SK-N-SH (cell line): ENCODE data around the gene HDAC4. TPM values are rescaled to one million over a fixed set of nuclear protein-coding genes. Genes with fewer than 3 reads are reported as not detected.

Source experiments
- CTCF ChIA-PET: fragments of 300-600, 350-600 bp; formaldehyde crosslinking; extraction: SDS; loops from one replicate; lab custom pipeline; 2021; lab: Yijun Ruan, JAX
- POLR2A ChIA-PET: fragments of 350-600 bp; sonication (Branson Sonifier 250); formaldehyde crosslinking; extraction: SDS; loops from one replicate; lab custom pipeline; 2020; ENCODE audit warnings: antibody characterized with exemption, inconsistent platforms; lab: Yijun Ruan, JAX
- DNase-seq: peaks from one replicate; pipeline ENCODE4 v3.0.0; 2012
- H2AFZ ChIP-seq: fragments of 200-600 bp; sonication (generic); 2 replicates; pipeline ENCODE4 v1.8.1; 2016; ENCODE audit warnings: antibody characterized with exemption, mild to moderate bottlenecking, low read depth
- H3F3A ChIP-seq: fragments of 200-600 bp; sonication (generic); replicated peaks from 2 replicates; pipeline ENCODE3; 2016; ENCODE audit warnings: antibody characterized with exemption, mild to moderate bottlenecking; ENCODE audit not compliant: insufficient read depth
- H3K27ac ChIP-seq, 2 experiments: fragments of 200-500 bp in 1 of 2; fragments of 200-600 bp in 1 of 2; sonication (Bioruptor generic) in 1 of 2; sonication (generic), shearing (Covaris generic) in 1 of 2; 2 replicates each; pipeline versions ENCODE4 v1.5.1 to v1.6.1; 2014 to 2016; ENCODE audit warnings: low read depth in 2 of 2, inconsistent platforms in 1 of 2, low read length in 1 of 2, mild to moderate bottlenecking in 1 of 2, mixed read lengths in 1 of 2
- H3K27me3 ChIP-seq: fragments of 200-600 bp; sonication (generic), shearing (Covaris generic); 2 replicates; pipeline ENCODE4 v1.6.1; 2016; ENCODE audit warnings: mixed run types; ENCODE audit not compliant: insufficient read depth
- H3K36me3 ChIP-seq, 2 experiments: fragments of 200-500 bp in 1 of 2; fragments of 200-600 bp in 1 of 2; sonication (Bioruptor generic) in 1 of 2; sonication (generic) in 1 of 2; replicated peaks in 1 of 2; 2 replicates each; pipeline versions ENCODE3 to v1.5.1; 2014 to 2016; ENCODE audit warnings: low read length in 1 of 2, mild to moderate bottlenecking in 1 of 2; ENCODE audit not compliant: insufficient read depth in 2 of 2, control insufficient read depth in 1 of 2
- H3K4me1 ChIP-seq, 2 experiments: fragments of 200-500 bp in 1 of 2; fragments of 200-600 bp in 1 of 2; sonication (Bioruptor generic) in 1 of 2; sonication (generic), shearing (Covaris generic) in 1 of 2; 2 replicates each; pipeline versions ENCODE4 v1.5.1 to v1.6.1; 2014 to 2016; ENCODE audit warnings: low read depth in 1 of 2, low read length in 1 of 2, mixed run types in 1 of 2; ENCODE audit not compliant: insufficient read depth in 2 of 2, control insufficient read depth in 1 of 2
- H3K4me2 ChIP-seq: fragments of 200-600 bp; sonication (generic), shearing (Covaris generic); 2 replicates; pipeline ENCODE4 v1.6.1; 2017; ENCODE audit warnings: mixed run types
- H3K4me3 ChIP-seq, 2 experiments: fragments of 200-500 bp in 1 of 2; fragments of 200-600 bp in 1 of 2; sonication (Bioruptor generic) in 1 of 2; sonication (generic), shearing (Covaris generic) in 1 of 2; 2 replicates each; pipeline versions ENCODE4 v1.5.1 to v1.8.1; 2014 to 2016; ENCODE audit warnings: low read depth in 2 of 2, inconsistent platforms in 1 of 2, low read length in 1 of 2, mild to moderate bottlenecking in 1 of 2, mixed read lengths in 1 of 2, moderate library complexity in 1 of 2
- H3K79me2 ChIP-seq: fragments of 200-600 bp; sonication (generic); 2 replicates; pipeline ENCODE4 v1.8.1; 2017; ENCODE audit warnings: mild to moderate bottlenecking; ENCODE audit not compliant: insufficient read depth
- H3K9ac ChIP-seq: fragments of 200-600 bp; sonication (generic); 2 replicates; pipeline ENCODE4 v1.6.1; 2017; ENCODE audit warnings: mixed run types
- H3K9me2 ChIP-seq: fragments of 200-600 bp; sonication (generic); 2 replicates; pipeline ENCODE4 v1.6.1; 2017; ENCODE audit warnings: mixed run types
- H3K9me3 ChIP-seq: fragments of 200-600 bp; sonication (generic); 2 replicates; pipeline ENCODE4 v1.6.1; 2017; ENCODE audit warnings: mixed run types, mild to moderate bottlenecking, moderate library complexity
- H4K20me1 ChIP-seq: fragments of 200-600 bp; sonication (generic); 2 replicates; pipeline ENCODE4 v1.6.1; 2017; ENCODE audit warnings: mild to moderate bottlenecking, mixed run types; ENCODE audit not compliant: insufficient read depth
- EZH2phosphoT487 ChIP-seq: fragments of 200-600 bp; sonication (generic); IDR thresholded peaks from 2 replicates; pipeline ENCODE4 v1.6.1; 2017; ENCODE audit warnings: low read depth, mixed run types, mild to moderate bottlenecking, antibody characterized with exemption, moderate library complexity, borderline replicate concordance
- FOSL2 ChIP-seq: IDR thresholded peaks from 2 replicates; pipeline ENCODE4 v1.4.0; 2012; ENCODE audit warnings: low read depth, mild to moderate bottlenecking, moderate library complexity, borderline replicate concordance
- FOXJ3 ChIP-seq: sonication (generic); formaldehyde crosslinking; IDR thresholded peaks from 2 replicates; pipeline ENCODE4 v1.5.1; 2020; ENCODE audit warnings: mild to moderate bottlenecking, missing genetic modification reagents
- RFX5 ChIP-seq: IDR thresholded peaks from 2 replicates; pipeline ENCODE4 v1.6.1; 2012; ENCODE audit warnings: mild to moderate bottlenecking, improper control_type of control experiment, low read length
- SIN3A ChIP-seq: IDR thresholded peaks from 2 replicates; pipeline ENCODE4 v1.6.1; 2012; ENCODE audit warnings: low read depth, mild to moderate bottlenecking, low read length, moderate library complexity, borderline replicate concordance
- TEAD4 ChIP-seq: IDR thresholded peaks from 2 replicates; pipeline ENCODE4 v1.4.0; 2012; ENCODE audit warnings: mild to moderate bottlenecking, borderline replicate concordance; ENCODE audit not compliant: insufficient read depth
- WGBS: methylation state at CpG from one replicate; pipeline ENCODE4 v1.1.6; 2017; ENCODE audit warnings: low lambda C conversion rate; 5-methylcytosine and 5-hydroxymethylcytosine counted together
- polyA plus RNA-seq, 3 experiments: library from polyadenylated mRNA; depleted of rRNA; stranded (reverse); fragments of >200 nt; gene quantifications; 2 replicates each; pipeline ENCODE4 v1.2.3, GENCODE V29; 2012
- TF ChIP-seq, protein P1 (sequence below): fragments of 150-350 bp; IDR thresholded peaks from 2 replicates; pipeline ENCODE4 v1.6.1; 2016; ENCODE audit warnings: mild to moderate bottlenecking, low read depth, low read length
- TF ChIP-seq, protein P2 (sequence below): IDR thresholded peaks from 2 replicates; pipeline ENCODE4 v1.4.0; 2012; ENCODE audit warnings: low read depth, borderline replicate concordance
- TF ChIP-seq, protein P3 (sequence below): IDR thresholded peaks from 2 replicates; pipeline ENCODE4 v1.6.1; 2012; ENCODE audit warnings: mild to moderate bottlenecking, low read depth, low read length, moderate library complexity
- TF ChIP-seq, protein P4 (sequence below): fragments of 150-350 bp; IDR thresholded peaks from 2 replicates; pipeline ENCODE4 v1.6.1; 2017; ENCODE audit warnings: antibody characterized with exemption, low read length, low read depth, borderline replicate concordance

HDAC4 gene
- polyA plus RNA-seq, 1 of the 3 experiments (the other 2 are of a cell fraction), result 5.5 TPM

DNA sequence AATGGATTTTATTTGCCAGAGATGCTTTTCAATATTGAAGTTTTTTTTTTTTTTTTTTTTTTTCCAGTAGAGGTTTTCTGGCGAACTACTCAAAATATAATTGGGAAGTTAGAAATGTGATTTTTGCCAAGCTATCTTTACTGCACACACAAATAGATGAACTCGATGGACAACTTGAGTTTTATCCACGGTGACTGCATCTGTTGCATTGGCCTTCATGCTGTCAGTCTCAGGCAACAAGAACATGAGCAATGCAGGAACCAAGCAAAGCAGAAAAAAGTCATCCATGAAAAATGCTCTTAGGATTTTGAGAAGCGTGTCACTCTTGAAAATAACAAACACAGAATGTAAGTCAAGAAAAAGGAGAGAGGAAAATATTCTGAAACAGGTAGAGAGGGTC, 22.7 kb upstream of the HDAC4 start (continued):
- TF ChIP-seq, protein P1, sequence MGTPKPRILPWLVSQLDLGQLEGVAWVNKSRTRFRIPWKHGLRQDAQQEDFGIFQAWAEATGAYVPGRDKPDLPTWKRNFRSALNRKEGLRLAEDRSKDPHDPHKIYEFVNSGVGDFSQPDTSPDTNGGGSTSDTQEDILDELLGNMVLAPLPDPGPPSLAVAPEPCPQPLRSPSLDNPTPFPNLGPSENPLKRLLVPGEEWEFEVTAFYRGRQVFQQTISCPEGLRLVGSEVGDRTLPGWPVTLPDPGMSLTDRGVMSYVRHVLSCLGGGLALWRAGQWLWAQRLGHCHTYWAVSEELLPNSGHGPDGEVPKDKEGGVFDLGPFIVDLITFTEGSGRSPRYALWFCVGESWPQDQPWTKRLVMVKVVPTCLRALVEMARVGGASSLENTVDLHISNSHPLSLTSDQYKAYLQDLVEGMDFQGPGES, result no peak
- TF ChIP-seq TEAD4, result no peak

DNA sequence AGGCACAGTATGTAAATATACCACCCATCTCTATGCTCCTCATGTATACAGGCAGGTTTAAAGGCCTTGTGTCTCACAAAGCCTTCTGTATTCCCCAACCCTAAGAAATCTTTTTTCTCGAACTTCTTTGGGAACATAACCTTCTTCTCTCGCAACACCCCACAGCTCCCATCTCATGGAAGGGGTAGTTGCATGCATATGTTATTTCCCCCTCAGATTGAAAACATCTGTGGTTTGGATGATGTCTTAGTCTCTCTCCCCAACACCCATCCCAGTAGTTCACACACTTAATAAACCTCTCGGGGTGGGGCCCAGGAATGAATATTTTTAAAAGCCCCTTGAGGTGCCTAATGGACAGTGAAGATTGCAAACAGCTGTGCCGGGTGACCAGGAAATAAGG, 21.0 kb upstream of the HDAC4 start:
- H3K79me2 ChIP-seq, result no peaks in the 10 kb centered on the region
- no peaks in the 10 kb centered on the region for H3F3A ChIP-seq
- no peaks in the 10 kb centered on the region for H4K20me1 ChIP-seq
- DNase-seq, result no peak
- H3K4me2 ChIP-seq, result no peak overlapping the region
- peaks cover 0 to 4% of the 10 kb centered on the region in 2 experiments; a peak in 1 of 4 replicates for H3K4me1 ChIP-seq
- WGBS, result 31% methylated on average over 4 of the region's 4 CpGs
- TF ChIP-seq SIN3A (no peak), TEAD4 (no peak), EZH2phosphoT487 (no peak), FOXJ3 (CRISPR knock-in tag) (no peak), FOSL2 (no peak), RFX5 (no peak)
- TF ChIP-seq, protein P2, sequence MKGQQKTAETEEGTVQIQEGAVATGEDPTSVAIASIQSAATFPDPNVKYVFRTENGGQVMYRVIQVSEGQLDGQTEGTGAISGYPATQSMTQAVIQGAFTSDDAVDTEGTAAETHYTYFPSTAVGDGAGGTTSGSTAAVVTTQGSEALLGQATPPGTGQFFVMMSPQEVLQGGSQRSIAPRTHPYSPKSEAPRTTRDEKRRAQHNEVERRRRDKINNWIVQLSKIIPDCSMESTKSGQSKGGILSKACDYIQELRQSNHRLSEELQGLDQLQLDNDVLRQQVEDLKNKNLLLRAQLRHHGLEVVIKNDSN, result no peak
- TF ChIP-seq, protein P3, sequence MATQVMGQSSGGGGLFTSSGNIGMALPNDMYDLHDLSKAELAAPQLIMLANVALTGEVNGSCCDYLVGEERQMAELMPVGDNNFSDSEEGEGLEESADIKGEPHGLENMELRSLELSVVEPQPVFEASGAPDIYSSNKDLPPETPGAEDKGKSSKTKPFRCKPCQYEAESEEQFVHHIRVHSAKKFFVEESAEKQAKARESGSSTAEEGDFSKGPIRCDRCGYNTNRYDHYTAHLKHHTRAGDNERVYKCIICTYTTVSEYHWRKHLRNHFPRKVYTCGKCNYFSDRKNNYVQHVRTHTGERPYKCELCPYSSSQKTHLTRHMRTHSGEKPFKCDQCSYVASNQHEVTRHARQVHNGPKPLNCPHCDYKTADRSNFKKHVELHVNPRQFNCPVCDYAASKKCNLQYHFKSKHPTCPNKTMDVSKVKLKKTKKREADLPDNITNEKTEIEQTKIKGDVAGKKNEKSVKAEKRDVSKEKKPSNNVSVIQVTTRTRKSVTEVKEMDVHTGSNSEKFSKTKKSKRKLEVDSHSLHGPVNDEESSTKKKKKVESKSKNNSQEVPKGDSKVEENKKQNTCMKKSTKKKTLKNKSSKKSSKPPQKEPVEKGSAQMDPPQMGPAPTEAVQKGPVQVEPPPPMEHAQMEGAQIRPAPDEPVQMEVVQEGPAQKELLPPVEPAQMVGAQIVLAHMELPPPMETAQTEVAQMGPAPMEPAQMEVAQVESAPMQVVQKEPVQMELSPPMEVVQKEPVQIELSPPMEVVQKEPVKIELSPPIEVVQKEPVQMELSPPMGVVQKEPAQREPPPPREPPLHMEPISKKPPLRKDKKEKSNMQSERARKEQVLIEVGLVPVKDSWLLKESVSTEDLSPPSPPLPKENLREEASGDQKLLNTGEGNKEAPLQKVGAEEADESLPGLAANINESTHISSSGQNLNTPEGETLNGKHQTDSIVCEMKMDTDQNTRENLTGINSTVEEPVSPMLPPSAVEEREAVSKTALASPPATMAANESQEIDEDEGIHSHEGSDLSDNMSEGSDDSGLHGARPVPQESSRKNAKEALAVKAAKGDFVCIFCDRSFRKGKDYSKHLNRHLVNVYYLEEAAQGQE, result no peak
- TF ChIP-seq, protein P4, sequence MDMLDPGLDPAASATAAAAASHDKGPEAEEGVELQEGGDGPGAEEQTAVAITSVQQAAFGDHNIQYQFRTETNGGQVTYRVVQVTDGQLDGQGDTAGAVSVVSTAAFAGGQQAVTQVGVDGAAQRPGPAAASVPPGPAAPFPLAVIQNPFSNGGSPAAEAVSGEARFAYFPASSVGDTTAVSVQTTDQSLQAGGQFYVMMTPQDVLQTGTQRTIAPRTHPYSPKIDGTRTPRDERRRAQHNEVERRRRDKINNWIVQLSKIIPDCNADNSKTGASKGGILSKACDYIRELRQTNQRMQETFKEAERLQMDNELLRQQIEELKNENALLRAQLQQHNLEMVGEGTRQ, result no peak
- no peak overlapping the region for H3K27ac ChIP-seq
- no peaks in the 10 kb centered on the region for H3K27me3 ChIP-seq
- ChIA-PET CTCF (no interaction called here), POLR2A (no interaction called here)
- no peaks in the 10 kb centered on the region for H3K9me2 ChIP-seq
- no peak overlapping the region for H2AFZ ChIP-seq
- no peak overlapping the region for H3K9ac ChIP-seq
- no peak overlapping the region for H3K4me3 ChIP-seq
- H3K9me3 ChIP-seq, result no peaks in the 10 kb centered on the region
- no peaks in the 10 kb centered on the region for H3K36me3 ChIP-seq
